Transverse colon (tissue), 4 donors: ENCODE results near the gene SPEG.

Experiments
- CTCF ChIP-seq, 5 experiments: fragments of 200-600 bp in 3 of 5; fragments of 450-650 bp in 2 of 5; sonication (generic) in 3 of 5; IDR thresholded peaks; 1 replicate in 2 of 5; 2 replicates in 3 of 5; pipeline ENCODE4 v1.5.1; 2016 to 2017; ENCODE audit warnings: antibody characterized with exemption in 5 of 5, inconsistent platforms in 3 of 5, mild to moderate bottlenecking in 2 of 5, moderate library complexity in 1 of 5
- POLR2A ChIP-seq: fragments of 450-650 bp; IDR thresholded peaks from one replicate; pipeline ENCODE4 v1.6.1; 2016; ENCODE audit warnings: antibody characterized with exemption, mild to moderate bottlenecking, moderate library complexity
- POLR2AphosphoS5 ChIP-seq, 3 donors: sonication (generic); formaldehyde crosslinking; IDR thresholded peaks; one replicate each; pipeline ENCODE4 v1.6.1; 2016; ENCODE audit warnings: antibody characterized with exemption in 3 of 3

GRCh38 chr2:219526320-219527075, 91.9 kb downstream of the SPEG start:
- TF ChIP-seq CTCF (IDR thresholded peaks at IDR 0.05) (no peak), POLR2AphosphoS5 (IDR thresholded peaks at IDR 0.05) (no peak), POLR2A (no peak)
